HG02981 (cell line): ENCODE results near the gene PRAME.
"Not testable (repeated sequence)": the region's sequence is repeated elsewhere in the genome, so short reads cannot be mapped to it uniquely, and the experiment has no call there.

Experiments used
- ATAC-seq: cut with Tn5 transposase; IDR thresholded peaks from one replicate; pipeline ENCODE4 v1.9.1; 2021; ENCODE audit warnings: mild to moderate bottlenecking, moderate library complexity; ENCODE audit not compliant: unreplicated experiment

Gene PRAME

GRCh38 chr22:22523494-22523893 lies 35.6 kb downstream of the PRAME start:
- no peak for ATAC-seq

- no peak for ATAC-seq
Observed at GRCh38 chr22:22521631-22522030, 37.4 kb downstream of the PRAME start.

GRCh38 chr22:22520667-22521602 lies 38.1 kb downstream of the PRAME start:
- no peak for ATAC-seq

- ATAC-seq, result no peak
Observed at GRCh38 chr22:22520020-22520656, 38.9 kb downstream of the PRAME start, which contains the start of gene ZNF280A. Gene ZNF280A, minus strand, starts transcription at chr22:22520270. Its CDS starts 4,640 bp downstream, at chr22:22515630.

- no peak for ATAC-seq
Observed at GRCh38 chr22:22519591-22519990, 39.5 kb downstream of the PRAME start.

- ATAC-seq, result no peak
Observed at GRCh38 chr22:22516992-22517391, 42.1 kb downstream of the PRAME start.

- ATAC-seq, result no peak
Observed at GRCh38 chr22:22515890-22516289, 43.2 kb downstream of the PRAME start.

GRCh38 chr22:22514431-22514830 lies 44.6 kb downstream of the PRAME start:
- ATAC-seq, result not testable (repeated sequence)

GRCh38 chr22:22513619-22514018 lies 45.4 kb downstream of the PRAME start:
- ATAC-seq, result no peak

- no peak for ATAC-seq
Observed at GRCh38 chr22:22512951-22513350, 46.1 kb downstream of the PRAME start.

GRCh38 chr22:22510833-22511232 lies 48.2 kb downstream of the PRAME start:
- not testable (repeated sequence) for ATAC-seq

GRCh38 chr22:22509912-22510311 lies 49.2 kb downstream of the PRAME start:
- not testable (repeated sequence) for ATAC-seq

- peak; percentile 87 for ATAC-seq
Observed at GRCh38 chr22:22508274-22509176, 50.5 kb downstream of the PRAME start, which contains the start of gene ZNF280B. Gene ZNF280B, minus strand, starts transcription at chr22:22508742. Its CDS starts 19,344 bp downstream, at chr22:22489398.

GRCh38 chr22:22507743-22508273 lies 51.3 kb downstream of the PRAME start:
- no peak for ATAC-seq

- ATAC-seq, result no peak
Observed at GRCh38 chr22:22506736-22507135, 52.3 kb downstream of the PRAME start.

- no peak for ATAC-seq
Observed at GRCh38 chr22:22498267-22498666, 60.8 kb downstream of the PRAME start.
